ENCODE results near the gene ZC3H15.

The ZC3H15 gene

GRCh38 chr2:186554850-186555671, 69.0 kb downstream of the ZC3H15 start:
- no peak overlapping the region for H3K4me3 ChIP-seq
- H3K27ac ChIP-seq, result no peak overlapping the region
- no peak for TF ChIP-seq CTCF (IDR thresholded peaks at IDR 0.05)
- no peak for DNase-seq (ENCODE audit: low spot score)

GRCh38 chr2:186558512-186559276, 72.6 kb downstream of the ZC3H15 start:
- Histone ChIP-seq H3K4me3 (no peak overlapping the region), H3K27ac (no peak overlapping the region)
- no peak for DNase-seq (ENCODE audit: low spot score)
- TF ChIP-seq CTCF (IDR thresholded peaks at IDR 0.05), result no peak

All from coronary artery (tissue), 2 donors.